ENCODE results near the gene CPVL. TPM values are rescaled to one million over a fixed set of nuclear protein-coding genes. Genes with fewer than 3 reads are reported as not detected.

CPVL gene
- total and polyA plus RNA-seq, 2 donors (not counting 1 experiment from before 2014, with no cell fraction given), result 2.6 TPM; not detected in 1

DNA sequence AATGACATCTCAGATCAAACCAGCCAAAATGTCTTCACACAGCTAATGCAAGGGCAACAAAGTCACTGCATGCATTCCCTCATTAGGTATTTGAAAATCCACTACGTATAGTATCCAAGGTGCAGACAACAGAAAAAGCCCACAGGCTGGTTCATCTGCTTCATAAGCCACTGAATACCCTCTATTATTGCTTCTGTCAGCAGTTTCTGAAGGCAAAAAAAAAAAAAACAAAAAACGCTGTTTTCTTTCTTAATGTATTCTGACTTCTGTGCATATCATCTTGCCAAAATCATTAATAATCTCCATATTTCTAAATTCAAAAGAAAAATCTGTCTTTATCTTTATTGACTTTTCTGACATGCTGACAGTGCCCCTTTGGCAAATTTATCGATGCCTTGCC, 13.4 kb downstream of the CPVL start:
- POLR2A ChIA-PET, result no interaction called here
- H3K4me1 Mint-ChIP-seq, result no peaks in the 10 kb centered on the region
- Histone ChIP-seq H2AFZ (ENCODE audit: insufficient read depth, low read depth, low read length, poor library complexity, severe bottlenecking) (no peak overlapping the region), H3K27ac (ENCODE audit: low read length in 2 of 2) (no peak overlapping the region), H3K27me3 (replicated peaks in 1 of 4; ENCODE audit: control extremely low read depth in 1 of 4, control insufficient read depth in 3 of 4, insufficient read depth in 4 of 4, low read length in 3 of 4) (peaks cover 0 to 3% (median 0%) of the 10 kb centered on the region in 4 experiments), H4K20me1 (ENCODE audit: control insufficient read depth, insufficient read depth, low read length, poor library complexity, severe bottlenecking) (no peaks in the 10 kb centered on the region), H3K79me2 (ENCODE audit: control insufficient read depth, insufficient read depth, low read length) (no peaks in the 10 kb centered on the region), H3K4me1 (ENCODE audit: control insufficient read depth in 2 of 2, insufficient read depth in 2 of 2, low read length in 2 of 2) (no peaks in the 10 kb centered on the region), H3K36me3 (replicated peaks in 1 of 2; ENCODE audit: control extremely low read depth in 1 of 2, control insufficient read depth in 1 of 2, extremely low read depth in 1 of 2, insufficient read depth in 2 of 2, low read length in 1 of 2) (no peaks in the 10 kb centered on the region), H3K9ac (ENCODE audit: low read length) (no peak overlapping the region), H3K9me3 (ENCODE audit: control extremely low read depth in 1 of 3, control insufficient read depth in 2 of 3, insufficient read depth in 1 of 3, low read length in 2 of 3) (peaks cover 4 to 7% (median 4%) of the 10 kb centered on the region in 3 donors), H3K4me3 (ENCODE audit: control extremely low read depth in 1 of 5, extremely low read depth in 1 of 5, insufficient read depth in 1 of 5, low read depth in 2 of 5, low read length in 4 of 5) (no peak overlapping the region), H3K4me2 (replicated peaks; ENCODE audit: low read depth, low read length, poor library complexity, severe bottlenecking) (no peak overlapping the region)
- peaks cover 33% of the 10 kb centered on the region for H3K27me3 Mint-ChIP-seq
- H3K9me3 Mint-ChIP-seq (ENCODE audit: insufficient read depth), result peaks cover 4% of the 10 kb centered on the region
- no peak overlapping the region for H3K27ac Mint-ChIP-seq
- TF ChIP-seq EZH2 (IDR thresholded peaks at IDR 0.05; ENCODE audit: borderline replicate concordance, insufficient read depth, low read depth, low read length, poor library complexity, severe bottlenecking), result no peak
- TF ChIP-seq, protein P1, sequence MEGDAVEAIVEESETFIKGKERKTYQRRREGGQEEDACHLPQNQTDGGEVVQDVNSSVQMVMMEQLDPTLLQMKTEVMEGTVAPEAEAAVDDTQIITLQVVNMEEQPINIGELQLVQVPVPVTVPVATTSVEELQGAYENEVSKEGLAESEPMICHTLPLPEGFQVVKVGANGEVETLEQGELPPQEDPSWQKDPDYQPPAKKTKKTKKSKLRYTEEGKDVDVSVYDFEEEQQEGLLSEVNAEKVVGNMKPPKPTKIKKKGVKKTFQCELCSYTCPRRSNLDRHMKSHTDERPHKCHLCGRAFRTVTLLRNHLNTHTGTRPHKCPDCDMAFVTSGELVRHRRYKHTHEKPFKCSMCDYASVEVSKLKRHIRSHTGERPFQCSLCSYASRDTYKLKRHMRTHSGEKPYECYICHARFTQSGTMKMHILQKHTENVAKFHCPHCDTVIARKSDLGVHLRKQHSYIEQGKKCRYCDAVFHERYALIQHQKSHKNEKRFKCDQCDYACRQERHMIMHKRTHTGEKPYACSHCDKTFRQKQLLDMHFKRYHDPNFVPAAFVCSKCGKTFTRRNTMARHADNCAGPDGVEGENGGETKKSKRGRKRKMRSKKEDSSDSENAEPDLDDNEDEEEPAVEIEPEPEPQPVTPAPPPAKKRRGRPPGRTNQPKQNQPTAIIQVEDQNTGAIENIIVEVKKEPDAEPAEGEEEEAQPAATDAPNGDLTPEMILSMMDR (IDR thresholded peaks at IDR 0.05), result no peak
- CTCF ChIA-PET, result no interaction called here
- H3K4me3 Mint-ChIP-seq, result no peak overlapping the region
- intact Hi-C loops (cut with micrococcal nuclease), result no loop called here
- DNase-seq (no peak), ATAC-seq (ENCODE audit: low read depth) (no peak)
- 92% methylated on average over 3 of the region's 3 CpGs for WGBS (ENCODE audit: insufficient coverage)

DNA sequence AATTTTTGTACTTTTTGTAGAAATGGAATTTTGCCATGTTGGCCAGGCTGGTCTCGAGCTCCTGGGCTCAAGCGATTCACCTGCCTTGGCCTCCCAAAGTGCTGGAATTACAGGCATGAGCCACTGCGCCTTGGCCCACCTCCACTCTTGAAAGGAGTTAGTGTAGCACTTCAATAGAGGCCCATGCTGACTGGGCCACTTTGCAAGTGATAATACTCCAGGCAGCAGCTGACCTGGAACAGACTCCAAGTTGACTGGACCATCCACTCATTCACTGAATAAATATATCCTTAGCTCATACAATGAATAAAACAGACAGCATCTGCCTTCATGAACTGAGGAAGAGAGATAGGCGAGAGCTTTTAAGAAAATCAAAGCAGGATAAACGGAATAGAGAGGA, 14.7 kb downstream of the CPVL start:
- DNase-seq (no peak), ATAC-seq (ENCODE audit: low read depth) (no peak)
- Histone ChIP-seq H3K79me2 (ENCODE audit: control insufficient read depth, insufficient read depth, low read length) (no peaks in the 10 kb centered on the region), H3K36me3 (replicated peaks in 1 of 2; ENCODE audit: control extremely low read depth in 1 of 2, control insufficient read depth in 1 of 2, extremely low read depth in 1 of 2, insufficient read depth in 2 of 2, low read length in 1 of 2) (no peaks in the 10 kb centered on the region), H3K4me1 (ENCODE audit: control insufficient read depth in 2 of 2, insufficient read depth in 2 of 2, low read length in 2 of 2) (no peaks in the 10 kb centered on the region), H2AFZ (ENCODE audit: insufficient read depth, low read depth, low read length, poor library complexity, severe bottlenecking) (no peak overlapping the region), H3K9ac (ENCODE audit: low read length) (no peak overlapping the region), H3K4me2 (replicated peaks; ENCODE audit: low read depth, low read length, poor library complexity, severe bottlenecking) (no peak overlapping the region), H3K9me3 (ENCODE audit: control extremely low read depth in 1 of 3, control insufficient read depth in 2 of 3, insufficient read depth in 1 of 3, low read length in 2 of 3) (peaks cover 4 to 7% (median 4%) of the 10 kb centered on the region in 3 donors), H3K4me3 (ENCODE audit: control extremely low read depth in 1 of 5, extremely low read depth in 1 of 5, insufficient read depth in 1 of 5, low read depth in 2 of 5, low read length in 4 of 5) (no peak overlapping the region), H3K27ac (ENCODE audit: low read length in 2 of 2) (no peak overlapping the region), H3K27me3 (replicated peaks in 1 of 4; ENCODE audit: control extremely low read depth in 1 of 4, control insufficient read depth in 3 of 4, insufficient read depth in 4 of 4, low read length in 3 of 4) (no peaks in the 10 kb centered on the region), H4K20me1 (ENCODE audit: control insufficient read depth, insufficient read depth, low read length, poor library complexity, severe bottlenecking) (no peaks in the 10 kb centered on the region)
- Mint-ChIP-seq H3K4me3 (no peak overlapping the region), H3K4me1 (no peaks in the 10 kb centered on the region), H3K9me3 (ENCODE audit: insufficient read depth) (peaks cover 4% of the 10 kb centered on the region), H3K27ac (no peak overlapping the region), H3K27me3 (peaks cover 29% of the 10 kb centered on the region)
- no peak for TF ChIP-seq EZH2 (IDR thresholded peaks at IDR 0.05; ENCODE audit: borderline replicate concordance, insufficient read depth, low read depth, low read length, poor library complexity, severe bottlenecking)
- TF ChIP-seq, protein P1 (IDR thresholded peaks at IDR 0.05), result no peak
- intact Hi-C loops (cut with micrococcal nuclease), result no loop called here
- POLR2A ChIA-PET, result no interaction called here
- 86% methylated on average over 5 of the region's 5 CpGs for WGBS (ENCODE audit: insufficient coverage)
- CTCF ChIA-PET, result no interaction called here

All from B cell (primary cell).